Transverse colon (tissue), 4 donors: ENCODE data around the gene SPTB. TPM values are rescaled to one million over a fixed set of nuclear protein-coding genes. Genes with fewer than 3 reads are reported as not detected.

Source experiments
- DNase-seq: peaks from one replicate; pipeline ENCODE4 v3.0.0-alpha.2; 2019
- H3K27ac ChIP-seq, 4 donors: fragments of 200-600 bp; sonication (generic); 2 replicates each; pipeline ENCODE4 v1.5.1; 2016 to 2018; ENCODE audit warnings: inconsistent platforms in 4 of 4
- H3K27me3 ChIP-seq: fragments of 200-600 bp; sonication (generic); 2 replicates; pipeline ENCODE4 v1.5.1; 2017; ENCODE audit warnings: inconsistent platforms
- H3K36me3 ChIP-seq, 4 donors: fragments of 200-600 bp; sonication (generic); 2 replicates each; pipeline ENCODE4 v1.5.1; 2017 to 2019; ENCODE audit warnings: inconsistent platforms in 4 of 4
- H3K4me1 ChIP-seq, 4 donors: fragments of 200-600 bp; sonication (generic); 2 replicates each; pipeline ENCODE4 v1.5.1; 2017 to 2020; ENCODE audit warnings: inconsistent platforms in 4 of 4
- H3K4me3 ChIP-seq, 4 donors: fragments of 200-600 bp; sonication (generic); 1 replicate in 1 of 4; 2 replicates in 3 of 4; pipeline versions ENCODE4 v1.5.1 to v1.6.1; 2017 to 2019; ENCODE audit warnings: inconsistent platforms in 4 of 4
- H3K9me3 ChIP-seq, 2 donors: fragments of 200-600 bp; sonication (generic); 2 replicates each; pipeline ENCODE4 v1.5.1; 2017 to 2019; ENCODE audit warnings: inconsistent platforms in 2 of 2
- EP300 ChIP-seq: sonication (generic); formaldehyde crosslinking; IDR thresholded peaks from one replicate; pipeline ENCODE4 v1.6.1; 2017; ENCODE audit warnings: antibody characterized with exemption, low read depth
- POLR2A ChIP-seq: fragments of 450-650 bp; IDR thresholded peaks from one replicate; pipeline ENCODE4 v1.6.1; 2016; ENCODE audit warnings: antibody characterized with exemption, mild to moderate bottlenecking, moderate library complexity
- POLR2AphosphoS5 ChIP-seq, 3 donors: sonication (generic); formaldehyde crosslinking; IDR thresholded peaks; one replicate each; pipeline ENCODE4 v1.6.1; 2016; ENCODE audit warnings: antibody characterized with exemption in 3 of 3
- WGBS, 2 donors: methylation state at CpG; one replicate each; pipeline ENCODE4 v1.1.5; 2018; ENCODE audit warnings: low coverage in 1 of 2; 5-methylcytosine and 5-hydroxymethylcytosine counted together
- in situ Hi-C, 4 donors: fragments of 200-750 bp; cut with MboI; loops; one replicate each; pipeline versions ENCODE4 v1.15.0 to v1.15.1; 2017; ENCODE audit warnings: low sequenced_read_pairs in 3 of 4, low pct_ligation_motif_present in 1 of 4, low pct_unique_long_range_greater_than_20kb in 1 of 4
- intact Hi-C: fragments of 100-400 bp; cut with DNase I; formaldehyde crosslinking; loops from one replicate; pipeline ENCODE4 v1.15.1; 2023; ENCODE audit warnings: low total_unique reads
- total RNA-seq, 4 donors: library from RNA; depleted of rRNA; stranded (reverse); fragments of >200 nt; gene quantifications; one replicate each; pipeline ENCODE4 v1.1.0, GENCODE V29; 2016
- TF ChIP-seq, protein P1 (sequence below), 5 experiments: fragments of 200-600 bp in 3 of 5; fragments of 450-650 bp in 2 of 5; sonication (generic) in 3 of 5; IDR thresholded peaks; 1 replicate in 2 of 5; 2 replicates in 3 of 5; pipeline ENCODE4 v1.5.1; 2016 to 2017; ENCODE audit warnings: antibody characterized with exemption in 5 of 5, inconsistent platforms in 3 of 5, mild to moderate bottlenecking in 2 of 5, moderate library complexity in 1 of 5

Gene SPTB
- total RNA-seq, 4 donors from 2014 or later, result 0.20 to 0.96 (median 0.58) TPM

DNA sequence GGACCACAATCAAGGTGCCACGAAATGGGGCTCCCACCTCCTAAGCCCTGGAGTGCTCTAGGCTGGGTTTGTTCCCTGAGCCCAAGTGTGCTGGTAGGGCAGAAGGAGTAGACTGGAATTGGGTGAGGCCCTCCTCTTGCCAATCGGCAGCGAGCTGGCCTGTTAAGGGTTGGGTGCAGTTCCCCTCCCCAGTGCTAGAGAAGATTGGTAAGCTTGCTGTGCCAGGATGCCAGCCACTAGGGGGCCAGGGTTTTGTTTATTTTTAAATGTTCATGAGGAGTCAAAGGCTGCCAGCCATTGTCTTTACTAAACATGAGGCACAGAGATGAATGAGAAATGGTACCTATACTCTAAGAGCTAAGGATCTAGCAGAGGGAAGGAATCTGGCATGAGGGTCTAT is 79.7 kb downstream of the SPTB start:
- intact Hi-C loops, result no loop called here
- TF ChIP-seq, protein P1, sequence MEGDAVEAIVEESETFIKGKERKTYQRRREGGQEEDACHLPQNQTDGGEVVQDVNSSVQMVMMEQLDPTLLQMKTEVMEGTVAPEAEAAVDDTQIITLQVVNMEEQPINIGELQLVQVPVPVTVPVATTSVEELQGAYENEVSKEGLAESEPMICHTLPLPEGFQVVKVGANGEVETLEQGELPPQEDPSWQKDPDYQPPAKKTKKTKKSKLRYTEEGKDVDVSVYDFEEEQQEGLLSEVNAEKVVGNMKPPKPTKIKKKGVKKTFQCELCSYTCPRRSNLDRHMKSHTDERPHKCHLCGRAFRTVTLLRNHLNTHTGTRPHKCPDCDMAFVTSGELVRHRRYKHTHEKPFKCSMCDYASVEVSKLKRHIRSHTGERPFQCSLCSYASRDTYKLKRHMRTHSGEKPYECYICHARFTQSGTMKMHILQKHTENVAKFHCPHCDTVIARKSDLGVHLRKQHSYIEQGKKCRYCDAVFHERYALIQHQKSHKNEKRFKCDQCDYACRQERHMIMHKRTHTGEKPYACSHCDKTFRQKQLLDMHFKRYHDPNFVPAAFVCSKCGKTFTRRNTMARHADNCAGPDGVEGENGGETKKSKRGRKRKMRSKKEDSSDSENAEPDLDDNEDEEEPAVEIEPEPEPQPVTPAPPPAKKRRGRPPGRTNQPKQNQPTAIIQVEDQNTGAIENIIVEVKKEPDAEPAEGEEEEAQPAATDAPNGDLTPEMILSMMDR (IDR thresholded peaks at IDR 0.05), result peak; percentile 21 to 50 (median 41)
- no peak for TF ChIP-seq EP300
- in situ Hi-C loops, result no loop called here
- WGBS, 2 donors, result 76% methylated on average over 3 of the region's 3 CpGs; no CpG with 5 or more reads in 1 of the 2 donors
- H3K27ac ChIP-seq, result no peak overlapping the region
- H3K4me3 ChIP-seq, result no peak overlapping the region
- peak; percentile 23 for DNase-seq
- H3K36me3 ChIP-seq, result no peaks in the 10 kb centered on the region
- H3K4me1 ChIP-seq, result no peaks in the 10 kb centered on the region
- no peaks in the 10 kb centered on the region for H3K9me3 ChIP-seq
- no peaks in the 10 kb centered on the region for H3K27me3 ChIP-seq

DNA sequence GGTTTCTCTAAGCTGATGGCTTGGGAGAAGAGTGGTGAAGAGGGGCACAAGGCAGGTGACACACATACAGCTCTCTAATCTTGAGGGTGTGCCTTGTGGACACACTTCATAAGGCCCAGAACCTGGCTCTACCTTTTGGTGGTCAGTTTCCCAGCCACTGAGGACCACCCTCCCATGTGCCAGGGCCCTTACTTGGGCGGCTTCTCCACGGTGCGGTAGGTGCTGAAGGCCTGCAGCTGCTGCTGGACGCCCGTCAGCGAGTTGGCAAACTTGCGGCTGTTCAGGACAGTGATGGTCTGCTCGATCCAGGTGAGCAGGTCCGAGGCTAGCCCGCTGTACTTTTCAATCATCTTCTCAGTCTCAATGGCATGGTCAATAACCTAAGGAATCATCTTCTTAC is 80.2 kb downstream of the SPTB start:
- no peak for DNase-seq
- TF ChIP-seq POLR2A, result no peak
- no peak for TF ChIP-seq EP300
- TF ChIP-seq, protein P1 (IDR thresholded peaks at IDR 0.05), result no peak
- no peak for TF ChIP-seq POLR2AphosphoS5 (IDR thresholded peaks at IDR 0.05)
- Histone ChIP-seq H3K9me3 (no peaks in the 10 kb centered on the region), H3K36me3 (no peaks in the 10 kb centered on the region), H3K27ac (no peak overlapping the region), H3K4me3 (no peak overlapping the region), H3K27me3 (no peaks in the 10 kb centered on the region), H3K4me1 (no peaks in the 10 kb centered on the region)
- intact Hi-C loops (no loop called here), in situ Hi-C loops (no loop called here)
- WGBS, 2 donors, result 97% methylated on average over 10 of the region's 10 CpGs; no CpG with 5 or more reads in 1 of the 2 donors

DNA sequence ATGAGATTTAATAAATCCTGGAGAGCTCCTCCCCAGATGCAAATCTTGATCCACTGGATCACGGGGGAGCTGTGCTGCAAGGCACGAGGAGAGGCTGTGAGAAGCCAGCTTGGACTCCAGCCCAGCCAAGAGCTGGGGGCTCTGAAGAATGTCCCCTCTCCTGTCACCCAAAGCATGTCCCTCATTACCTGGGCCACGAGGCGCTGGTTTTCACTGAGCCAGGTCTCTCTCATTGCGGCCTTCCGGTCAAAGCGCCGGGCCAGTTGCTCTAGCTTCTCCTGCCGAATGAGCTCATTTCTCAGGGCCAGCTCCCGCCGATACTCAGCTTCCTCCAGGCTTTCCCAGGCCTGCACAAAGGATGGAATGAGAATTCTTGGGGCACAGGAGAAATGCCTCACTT is 83.3 kb downstream of the SPTB start:
- no peak for DNase-seq
- no peak for TF ChIP-seq EP300
- no peak for TF ChIP-seq POLR2AphosphoS5 (IDR thresholded peaks at IDR 0.05)
- TF ChIP-seq, protein P1 (IDR thresholded peaks at IDR 0.05), result no peak
- no peak for TF ChIP-seq POLR2A
- intact Hi-C loops, result no loop called here
- Histone ChIP-seq H3K27ac (no peak overlapping the region), H3K27me3 (no peaks in the 10 kb centered on the region), H3K4me3 (no peak overlapping the region), H3K36me3 (no peaks in the 10 kb centered on the region), H3K9me3 (no peaks in the 10 kb centered on the region), H3K4me1 (no peaks in the 10 kb centered on the region)
- in situ Hi-C loops, result no loop called here
- 92% methylated on average over 11 of the region's 11 CpGs; no CpG with 5 or more reads in 1 of the 2 donors for WGBS, 2 donors

DNA sequence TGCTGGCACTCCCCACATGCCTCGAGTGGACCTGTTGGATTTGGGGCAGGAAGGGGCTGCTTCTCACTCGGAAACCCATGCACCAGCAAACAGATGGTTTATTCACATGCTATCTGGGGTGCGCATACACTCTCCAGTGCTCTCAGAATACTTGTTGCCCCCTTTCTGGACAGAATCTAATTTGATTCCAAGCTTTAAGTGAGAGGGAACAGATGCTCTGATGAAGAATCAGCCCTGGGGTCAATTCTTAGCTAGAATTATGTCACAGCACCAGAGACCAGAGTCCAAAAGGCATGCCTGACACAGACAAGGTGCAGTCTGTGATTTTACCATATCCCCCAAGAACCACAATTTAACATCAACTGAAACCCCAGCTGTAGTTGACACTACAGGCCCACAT is 83.8 kb downstream of the SPTB start:
- intact Hi-C loops (no loop called here), in situ Hi-C loops (no loop called here)
- no peaks in the 10 kb centered on the region for H3K9me3 ChIP-seq
- no peaks in the 10 kb centered on the region for H3K27me3 ChIP-seq
- no peaks in the 10 kb centered on the region for H3K4me1 ChIP-seq
- no peak overlapping the region for H3K27ac ChIP-seq
- H3K36me3 ChIP-seq, result no peaks in the 10 kb centered on the region
- H3K4me3 ChIP-seq, result no peak overlapping the region
- TF ChIP-seq POLR2AphosphoS5 (IDR thresholded peaks at IDR 0.05) (no peak), POLR2A (no peak), EP300 (no peak)
- TF ChIP-seq, protein P1 (IDR thresholded peaks at IDR 0.05), result no peak
- DNase-seq, result no peak
- WGBS, 2 donors, result 69 to 100% methylated on average over 1 to 3 of the region's 3 CpGs
